Mucosa of stomach (tissue), 1 donor: ENCODE results near the gene LIME1.

Source experiments
- H3K27me3 ChIP-seq: one replicate; pipeline ENCODE4 v1.7.0; 2013; ENCODE audit warnings: mild to moderate bottlenecking, low read length; ENCODE audit not compliant: control insufficient read depth, insufficient read depth
- H3K36me3 ChIP-seq: one replicate; pipeline ENCODE4 v1.7.0; 2013; ENCODE audit warnings: low read length; ENCODE audit not compliant: control insufficient read depth, insufficient read depth
- H3K4me1 ChIP-seq: one replicate; pipeline ENCODE4 v1.7.0; 2013; ENCODE audit warnings: mild to moderate bottlenecking, low read length; ENCODE audit not compliant: control insufficient read depth, insufficient read depth
- H3K4me3 ChIP-seq: one replicate; pipeline ENCODE4 v1.7.0; 2013; ENCODE audit warnings: low read length
- H3K9ac ChIP-seq: one replicate; pipeline ENCODE4 v1.7.0; 2013; ENCODE audit warnings: mild to moderate bottlenecking, low read length, moderate library complexity
- H3K9me3 ChIP-seq: one replicate; pipeline ENCODE4 v1.7.0; 2013; ENCODE audit warnings: mild to moderate bottlenecking, low read length, moderate library complexity; ENCODE audit not compliant: control insufficient read depth
- donor health status: Pancreatic carcinoma.

The LIME1 gene

DNA sequence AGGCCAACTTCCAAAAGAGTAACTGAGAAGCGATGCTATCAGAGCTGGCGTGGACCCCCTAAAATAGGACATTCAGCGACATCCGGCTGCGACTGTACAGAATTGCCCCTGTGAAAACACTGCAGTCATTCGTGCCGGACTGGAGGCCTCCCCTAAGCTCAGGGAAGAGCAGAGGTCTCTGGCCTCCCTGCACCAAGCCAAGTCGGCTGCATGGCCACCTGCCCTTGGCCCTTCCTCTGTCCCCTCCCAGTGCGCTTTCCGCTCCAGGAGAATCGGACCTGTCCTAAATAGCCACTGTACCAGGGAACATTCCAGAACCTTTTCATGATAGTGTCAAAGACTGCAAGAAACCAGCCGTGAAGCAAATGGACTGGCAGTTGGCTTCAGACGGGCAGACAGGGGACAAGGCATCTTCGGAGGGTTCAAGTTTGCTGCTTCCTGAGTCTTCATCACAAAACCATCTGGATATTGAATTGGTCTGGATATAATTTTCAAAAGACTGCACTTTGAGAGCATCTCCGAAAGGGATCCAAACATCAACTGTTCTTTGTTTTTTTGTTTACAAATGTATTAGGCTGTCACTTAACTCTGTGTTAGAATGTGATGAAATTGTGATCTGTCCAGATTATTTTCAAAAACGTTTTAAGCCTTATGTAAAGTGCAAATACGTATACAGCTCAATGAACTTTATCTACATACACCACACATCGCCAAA is 19.6 kb downstream of the LIME1 start:
- no peaks in the 10 kb centered on the region for H3K36me3 ChIP-seq
- no peaks in the 10 kb centered on the region for H3K9me3 ChIP-seq
- H3K4me3 ChIP-seq, result no peak overlapping the region
- H3K9ac ChIP-seq, result no peak overlapping the region
- H3K4me1 ChIP-seq, result no peaks in the 10 kb centered on the region
- no peaks in the 10 kb centered on the region for H3K27me3 ChIP-seq

DNA sequence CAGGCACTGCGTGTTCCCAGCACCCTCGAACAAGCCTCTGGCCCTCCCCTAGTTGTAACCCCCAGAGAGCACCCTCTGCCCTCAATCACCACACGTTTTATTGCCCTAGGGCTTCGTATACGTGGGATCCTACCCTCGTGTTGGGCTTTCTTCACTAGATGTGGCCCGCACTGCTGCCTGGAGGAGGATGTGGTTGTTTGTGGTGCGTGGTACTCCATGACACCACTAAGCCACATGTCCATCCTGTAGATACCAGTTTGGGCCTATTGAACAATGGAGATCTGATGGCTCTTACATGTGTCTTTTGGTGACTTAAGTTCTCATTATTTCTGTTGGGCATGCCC is 20.2 kb downstream of the LIME1 start:
- H3K36me3 ChIP-seq, result no peaks in the 10 kb centered on the region
- no peak overlapping the region for H3K4me3 ChIP-seq
- no peaks in the 10 kb centered on the region for H3K4me1 ChIP-seq
- H3K27me3 ChIP-seq, result no peaks in the 10 kb centered on the region
- no peaks in the 10 kb centered on the region for H3K9me3 ChIP-seq
- H3K9ac ChIP-seq, result no peak overlapping the region

DNA sequence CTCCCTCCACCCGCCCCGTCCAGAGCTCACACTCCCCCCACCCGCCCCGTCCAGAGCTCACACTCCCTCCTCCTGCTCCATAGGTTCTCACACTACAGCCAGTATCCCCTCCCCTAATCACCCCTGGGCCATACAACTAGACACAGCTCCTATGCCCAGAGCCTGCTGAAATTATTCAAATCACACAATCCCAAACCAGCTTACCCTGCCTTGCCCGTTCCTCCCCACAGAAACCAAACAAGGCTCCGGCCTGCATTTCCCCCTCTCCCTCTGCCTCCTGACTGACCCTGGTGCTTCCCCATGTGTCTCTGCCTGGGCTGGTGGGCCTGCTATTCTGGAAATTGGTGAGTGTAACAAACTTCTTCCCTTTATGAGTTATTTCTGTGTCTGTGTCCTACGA is 21.7 kb downstream of the LIME1 start:
- Histone ChIP-seq H3K4me3 (no peak overlapping the region), H3K9ac (no peak overlapping the region), H3K4me1 (no peaks in the 10 kb centered on the region), H3K36me3 (no peaks in the 10 kb centered on the region), H3K9me3 (no peaks in the 10 kb centered on the region), H3K27me3 (peaks cover 2% of the 10 kb centered on the region)

DNA sequence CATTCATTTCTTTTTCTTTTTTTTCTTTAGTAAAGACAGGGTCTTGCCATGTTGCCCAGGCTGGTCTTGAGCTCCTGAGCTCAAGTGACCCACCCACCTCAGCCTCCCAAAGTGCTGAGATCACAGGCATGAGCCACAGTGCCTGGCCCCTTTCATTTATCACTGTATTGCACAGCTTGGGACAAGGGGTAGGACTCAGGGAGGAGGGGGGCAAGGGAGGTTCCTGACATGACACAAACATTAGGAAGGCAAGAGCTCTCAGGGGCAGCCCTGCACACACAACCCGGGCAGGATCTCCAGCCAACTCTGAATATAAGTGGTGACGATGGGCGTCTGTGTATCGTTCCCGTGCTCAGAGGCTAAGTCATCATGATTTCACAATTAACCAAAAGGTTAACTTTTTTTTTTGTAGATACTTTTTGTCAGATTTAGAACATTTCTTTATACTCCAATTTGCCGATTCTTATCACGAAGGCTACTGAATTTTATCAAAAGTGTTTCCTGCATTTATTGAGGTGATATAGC is 23.0 kb downstream of the LIME1 start:
- H3K9ac ChIP-seq, result no peak overlapping the region
- no peaks in the 10 kb centered on the region for H3K4me1 ChIP-seq
- H3K27me3 ChIP-seq, result peaks cover 4% of the 10 kb centered on the region
- no peaks in the 10 kb centered on the region for H3K36me3 ChIP-seq
- no peak overlapping the region for H3K4me3 ChIP-seq
- H3K9me3 ChIP-seq, result no peaks in the 10 kb centered on the region

DNA sequence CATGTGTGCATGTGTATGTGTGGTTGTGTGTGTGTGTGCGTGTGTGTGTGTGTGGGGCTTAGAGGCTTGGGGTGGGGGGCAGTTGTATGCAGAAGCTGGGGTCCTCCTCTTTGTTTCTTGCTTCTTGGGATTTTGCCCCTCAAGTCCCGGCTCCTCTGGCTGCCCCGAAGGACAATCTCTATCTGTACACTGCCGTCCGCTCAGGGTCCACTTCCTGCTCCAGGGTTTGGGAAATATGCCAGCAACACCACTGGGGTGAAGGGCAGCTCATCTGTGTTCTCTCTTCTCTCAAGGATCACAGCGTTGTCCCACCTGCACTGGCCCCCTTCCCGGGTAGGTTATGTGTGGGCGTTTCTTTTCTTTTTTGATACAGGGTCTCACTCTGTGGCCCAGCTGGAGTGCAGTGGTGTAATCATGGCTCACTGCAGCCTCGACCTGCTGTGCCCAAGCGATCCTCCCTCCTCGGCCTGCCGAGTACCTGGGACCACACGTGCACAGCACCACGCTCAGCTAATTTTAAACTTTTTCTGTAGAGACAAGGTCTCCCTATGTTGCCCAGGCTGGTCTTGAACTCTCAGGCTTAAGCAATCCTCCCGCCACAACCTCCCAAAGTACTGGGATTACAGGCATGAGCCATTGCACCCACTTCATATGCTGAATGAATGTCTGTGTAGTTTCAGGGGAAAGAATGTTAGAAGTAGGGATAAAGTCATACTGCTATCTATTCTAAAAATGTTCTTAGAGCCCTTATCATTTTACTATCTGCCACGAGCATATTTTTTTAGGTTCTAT is 28.8 kb downstream of the LIME1 start:
- H3K4me3 ChIP-seq, result no peak overlapping the region
- no peaks in the 10 kb centered on the region for H3K9me3 ChIP-seq
- no peak overlapping the region for H3K9ac ChIP-seq
- H3K36me3 ChIP-seq, result no peaks in the 10 kb centered on the region
- peaks cover 4% of the 10 kb centered on the region for H3K27me3 ChIP-seq
- H3K4me1 ChIP-seq, result no peaks in the 10 kb centered on the region

DNA sequence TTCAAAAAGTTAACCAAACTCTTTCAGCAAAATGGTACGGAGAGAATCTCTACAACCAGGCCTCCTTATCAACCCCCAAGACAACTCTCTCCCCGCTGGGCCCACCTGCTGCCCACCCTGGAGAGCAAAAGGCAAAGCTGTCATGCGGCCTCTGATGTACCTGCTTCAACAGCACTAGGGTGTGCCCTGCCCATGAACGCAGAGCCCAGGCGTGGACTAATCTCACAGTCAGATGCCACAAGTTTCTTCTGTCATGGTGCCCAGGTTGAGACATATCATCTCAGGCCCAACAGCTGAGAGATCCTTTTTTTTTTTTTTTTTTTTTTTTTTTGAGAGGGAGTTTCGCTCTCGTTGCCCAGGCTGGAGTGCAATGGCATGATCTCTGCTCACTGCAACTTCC is 29.4 kb downstream of the LIME1 start:
- no peaks in the 10 kb centered on the region for H3K4me1 ChIP-seq
- no peaks in the 10 kb centered on the region for H3K36me3 ChIP-seq
- H3K9me3 ChIP-seq, result no peaks in the 10 kb centered on the region
- no peak overlapping the region for H3K9ac ChIP-seq
- peaks cover 4% of the 10 kb centered on the region for H3K27me3 ChIP-seq
- no peak overlapping the region for H3K4me3 ChIP-seq

DNA sequence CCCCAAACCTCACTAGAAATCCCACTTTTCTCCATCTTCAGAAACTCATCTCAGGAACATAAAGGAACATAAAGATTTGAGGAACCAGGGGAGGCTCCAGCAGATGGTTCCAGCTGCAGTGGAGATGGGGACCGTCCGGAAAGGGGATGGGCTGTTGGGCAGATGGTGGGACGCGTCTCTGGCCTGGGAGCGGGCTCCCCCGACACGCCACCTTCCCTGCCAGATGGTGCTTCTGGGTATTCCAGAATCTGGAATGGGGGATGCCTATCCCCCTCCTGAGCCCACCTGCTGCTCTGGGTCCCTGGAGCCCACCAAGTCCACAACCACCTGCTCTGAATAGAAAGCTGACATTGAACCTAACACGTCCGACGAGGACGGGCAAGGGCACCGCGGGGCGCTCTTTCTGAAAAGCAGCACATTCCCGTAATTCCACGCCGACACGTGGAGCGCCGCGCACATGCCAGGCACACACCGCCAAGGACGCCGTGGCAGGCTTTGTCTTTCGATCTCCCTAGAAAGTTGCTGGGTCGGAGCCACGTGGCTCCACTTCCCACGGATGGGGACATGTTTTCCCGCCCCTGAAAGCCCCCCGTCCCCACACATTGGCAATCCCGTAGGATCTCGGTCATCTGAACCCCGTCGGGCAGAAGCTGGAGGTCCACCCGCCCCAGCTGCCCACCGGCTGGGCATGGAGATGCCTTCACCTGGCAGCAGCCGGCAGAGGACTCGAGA is 30.4 kb downstream of the LIME1 start:
- H3K36me3 ChIP-seq, result no peaks in the 10 kb centered on the region
- no peak overlapping the region for H3K4me3 ChIP-seq

DNA sequence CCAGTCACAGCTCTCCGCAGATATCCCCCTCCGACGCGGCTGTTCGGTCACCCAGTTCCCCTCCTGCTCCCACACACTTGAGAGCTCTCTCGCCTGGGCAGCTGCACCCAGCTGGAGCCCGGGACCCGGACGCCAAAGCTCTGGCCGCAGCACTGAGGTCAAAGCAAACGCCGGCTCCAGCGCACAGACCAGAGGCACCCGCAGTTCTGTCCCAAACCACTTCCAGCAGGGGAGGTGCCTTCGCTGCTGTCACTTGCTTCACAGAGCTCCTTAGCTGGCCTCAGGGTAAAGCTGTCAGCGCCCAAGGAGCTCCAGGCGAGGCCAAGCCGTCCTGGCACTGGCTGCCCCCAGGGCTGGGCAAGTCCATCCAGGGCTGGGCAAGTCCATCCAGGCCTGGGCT is 31.0 kb downstream of the LIME1 start:
- H3K4me1 ChIP-seq, result no peaks in the 10 kb centered on the region
- no peaks in the 10 kb centered on the region for H3K9me3 ChIP-seq
- H3K9ac ChIP-seq, result no peak overlapping the region
- peaks cover 4% of the 10 kb centered on the region for H3K27me3 ChIP-seq
- H3K36me3 ChIP-seq, result no peaks in the 10 kb centered on the region
- no peak overlapping the region for H3K4me3 ChIP-seq

More for the DNA sequence above, 30.4 kb downstream of the LIME1 start:
- no peaks in the 10 kb centered on the region for H3K4me1 ChIP-seq
- no peaks in the 10 kb centered on the region for H3K9me3 ChIP-seq
- H3K27me3 ChIP-seq, result peaks cover 4% of the 10 kb centered on the region
- H3K9ac ChIP-seq, result no peak overlapping the region

DNA sequence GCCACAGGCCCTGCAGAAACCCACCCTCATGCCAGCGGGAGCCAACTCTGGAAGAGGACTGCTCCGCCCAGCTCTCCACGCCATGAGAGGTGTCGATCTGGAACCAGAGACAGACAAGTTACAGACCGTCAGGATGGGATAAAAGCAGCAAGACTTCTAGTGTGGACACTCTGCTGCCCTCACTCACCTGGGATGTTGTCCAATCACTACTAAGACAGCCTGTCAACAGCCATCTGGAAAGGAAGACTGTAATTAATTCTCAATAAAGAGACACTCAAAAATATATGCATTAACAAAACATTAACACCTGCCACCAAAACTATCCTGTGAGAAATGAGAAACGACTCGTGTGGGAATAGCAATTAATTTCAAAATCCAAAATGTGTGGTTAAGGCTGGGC is 31.4 kb downstream of the LIME1 start:
- Histone ChIP-seq H3K27me3 (peaks cover 4% of the 10 kb centered on the region), H3K4me3 (no peak overlapping the region), H3K9ac (no peak overlapping the region), H3K4me1 (no peaks in the 10 kb centered on the region), H3K9me3 (no peaks in the 10 kb centered on the region), H3K36me3 (no peaks in the 10 kb centered on the region)

DNA sequence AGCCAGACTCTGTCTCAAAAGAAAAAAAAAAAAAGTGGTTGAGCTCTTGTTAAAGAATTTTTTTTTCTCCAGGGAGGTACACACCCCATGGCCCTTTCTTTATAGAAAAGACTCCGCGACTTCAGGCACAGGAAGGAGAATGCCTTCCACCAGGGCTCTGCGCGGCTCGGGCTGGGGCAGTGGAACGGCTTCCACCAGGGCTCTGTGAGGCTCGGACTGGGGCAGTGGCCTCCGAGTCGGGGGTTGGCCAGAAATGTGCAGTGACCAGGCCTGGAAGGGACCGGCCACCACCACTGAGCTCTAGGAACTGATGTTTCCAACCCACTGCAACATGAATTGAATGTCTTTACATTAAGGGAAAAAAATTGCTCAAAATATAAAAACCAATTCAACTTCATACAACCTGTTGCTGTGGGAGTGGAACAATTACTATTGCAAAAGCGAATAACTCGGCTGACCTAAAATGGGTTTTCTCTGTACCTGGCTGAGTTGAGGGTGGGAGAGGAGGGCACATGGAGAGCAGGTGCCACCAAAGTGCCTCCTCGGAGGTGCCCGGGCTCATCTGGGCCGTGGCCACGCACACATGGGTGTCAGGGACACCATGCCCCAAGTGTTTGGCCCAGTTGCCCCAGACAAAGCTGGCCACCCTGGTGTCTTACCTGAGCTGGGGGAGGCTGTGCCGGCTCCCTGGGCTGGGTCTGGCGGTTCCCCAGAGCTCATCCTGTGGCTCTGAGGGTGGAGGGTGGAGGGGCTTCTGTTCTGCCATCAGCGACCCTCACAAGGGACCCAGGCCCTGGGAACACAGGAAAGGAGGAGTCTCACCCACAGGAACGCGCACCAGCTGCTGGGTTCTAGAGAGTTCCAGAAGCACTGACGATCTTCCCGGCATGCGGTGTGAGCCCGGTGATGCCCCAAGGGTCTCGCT is 32.4 kb downstream of the LIME1 start:
- Histone ChIP-seq H3K36me3 (no peaks in the 10 kb centered on the region), H3K27me3 (no peaks in the 10 kb centered on the region), H3K4me3 (no peak overlapping the region), H3K9me3 (no peaks in the 10 kb centered on the region), H3K9ac (no peak overlapping the region), H3K4me1 (no peaks in the 10 kb centered on the region)

DNA sequence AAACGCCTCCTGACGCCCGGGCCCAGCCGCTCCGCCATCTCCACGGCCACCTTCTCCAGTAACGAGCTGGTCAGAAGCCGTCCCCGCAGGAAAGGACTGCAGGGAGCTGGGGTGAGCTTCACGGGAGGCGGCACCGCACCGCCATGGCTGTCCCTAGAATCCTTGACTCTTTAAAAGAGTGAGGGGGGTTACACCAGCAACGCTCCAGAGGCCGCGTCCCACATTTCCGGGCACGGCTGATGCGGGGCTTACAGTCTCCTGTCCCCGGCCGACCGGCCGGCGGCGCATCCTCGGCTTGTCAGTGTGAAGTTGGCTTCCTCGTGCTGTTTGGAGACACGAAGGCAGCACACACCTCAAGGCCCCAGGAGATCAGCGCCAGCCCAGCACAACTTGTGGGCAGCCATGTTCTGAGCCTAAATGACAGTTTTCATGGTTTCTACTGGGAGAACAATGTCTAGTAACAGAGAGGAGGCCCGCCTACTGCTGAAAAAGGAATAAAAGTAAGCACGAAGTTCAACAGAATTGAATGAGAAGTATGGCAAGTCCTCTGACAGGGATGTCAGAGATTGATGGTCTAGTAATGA is 33.5 kb downstream of the LIME1 start:
- Histone ChIP-seq H3K9ac (no peak overlapping the region), H3K4me1 (no peaks in the 10 kb centered on the region), H3K4me3 (no peak overlapping the region), H3K9me3 (no peaks in the 10 kb centered on the region), H3K36me3 (no peaks in the 10 kb centered on the region), H3K27me3 (peaks cover under 1% of the 10 kb centered on the region)
